Stimulated activated CD8-positive, alpha-beta memory T cell treated with anti-CD3 and anti-CD28 coated beads, Interleukin-4, amount 100 ng/mL, for 24 hours (primary cell): Measurements from ENCODE around the gene MKNK2.
A peak's percentile ranks its signal among the peaks of the same experiment; 100 is the strongest.

Experiments used
- DNase-seq: peaks from one replicate; pipeline ENCODE4 v3.0.0-alpha.2; 2020; ENCODE audit warnings: low read depth

The MKNK2 gene

DNA sequence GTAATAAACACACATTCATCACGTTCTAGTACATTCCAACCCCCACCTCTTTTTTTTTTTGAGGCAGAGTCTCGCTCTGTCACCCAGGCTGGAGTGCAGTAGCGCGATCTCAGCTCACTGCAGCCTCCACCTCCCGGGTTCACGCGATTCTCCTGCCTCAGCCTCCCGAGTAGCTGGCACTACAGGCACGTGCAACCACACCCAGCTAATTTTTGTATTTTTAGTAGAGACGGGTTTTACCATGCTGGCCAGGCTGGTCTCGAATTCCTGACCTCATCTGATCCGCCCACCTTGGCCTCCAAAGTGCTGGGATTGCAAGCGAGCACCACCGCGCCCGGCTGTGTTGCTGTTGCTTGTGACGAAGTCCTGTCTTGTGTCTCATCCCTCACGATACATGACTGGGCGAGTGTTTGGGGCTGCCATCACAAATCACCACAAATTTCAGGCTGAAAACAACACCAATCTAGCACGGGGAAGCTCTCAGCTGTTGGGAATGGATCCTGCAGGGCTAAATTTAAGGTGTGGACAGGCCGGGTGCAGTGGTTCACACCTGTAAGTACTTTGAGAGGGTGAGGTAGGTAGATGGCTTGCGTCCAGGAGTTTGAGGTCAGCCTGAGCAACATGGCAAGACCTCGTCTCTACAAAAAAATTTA is 29.4 kb upstream of the MKNK2 start:
- no peak for DNase-seq

DNA sequence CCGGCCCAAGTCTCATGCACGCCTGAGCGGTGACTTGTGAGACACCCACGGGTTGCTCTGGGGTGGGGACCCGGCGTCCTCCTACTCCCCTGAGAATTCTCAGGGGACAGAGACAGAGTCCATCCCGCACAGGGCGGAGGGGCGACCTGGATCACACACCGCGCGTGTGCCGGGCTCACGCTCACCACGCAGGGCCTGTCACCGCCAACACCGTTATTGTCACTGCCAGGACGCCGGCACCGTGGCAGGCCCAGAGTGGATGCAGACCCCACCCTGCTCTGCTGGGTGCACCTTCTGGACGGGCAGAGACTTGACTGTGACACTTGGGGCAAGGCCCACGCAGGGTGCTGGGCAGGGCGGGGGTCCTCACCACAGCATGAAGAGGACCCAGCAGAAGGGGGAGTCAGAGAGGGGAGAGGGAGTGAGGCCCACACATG is 28.8 kb upstream of the MKNK2 start:
- DNase-seq = no peak

DNA sequence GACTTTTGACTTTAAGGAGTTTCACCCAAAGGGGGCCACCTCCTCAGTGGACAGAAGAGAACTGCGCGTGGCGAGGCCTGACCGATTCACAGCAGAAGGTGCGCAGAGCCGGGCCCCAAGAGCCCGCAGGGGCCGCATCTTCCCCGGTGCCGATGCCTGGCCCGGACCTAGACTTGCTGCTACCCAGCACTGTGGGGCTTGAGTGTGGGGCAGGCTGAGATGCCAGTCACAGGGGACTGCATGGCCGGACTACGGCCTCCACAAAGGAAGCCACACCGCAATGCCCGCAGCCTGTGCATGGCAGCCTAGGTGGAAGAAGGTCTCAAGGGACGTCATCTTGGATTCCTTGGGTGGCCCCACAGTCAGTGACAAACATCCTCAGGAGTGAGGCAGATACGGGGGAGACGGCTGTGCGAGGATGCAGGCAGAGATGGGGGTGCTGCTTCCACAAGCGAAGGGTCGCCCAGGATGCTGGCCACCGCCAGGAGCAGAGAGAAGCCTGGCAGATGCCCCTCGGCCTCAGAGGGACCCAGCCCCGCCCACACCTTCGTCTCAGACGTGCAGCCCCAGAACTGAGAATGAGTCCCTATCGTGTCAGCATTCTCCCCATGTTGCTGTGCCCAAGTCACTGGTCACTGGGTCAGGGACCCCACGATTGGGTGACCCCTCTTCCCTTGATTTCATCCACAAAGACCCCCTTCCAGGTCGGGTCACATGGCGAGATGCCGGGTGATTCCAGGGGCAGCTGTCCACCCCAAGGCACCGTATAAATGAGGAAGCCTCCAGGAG is 28.2 kb upstream of the MKNK2 start:
- DNase-seq = no peak

DNA sequence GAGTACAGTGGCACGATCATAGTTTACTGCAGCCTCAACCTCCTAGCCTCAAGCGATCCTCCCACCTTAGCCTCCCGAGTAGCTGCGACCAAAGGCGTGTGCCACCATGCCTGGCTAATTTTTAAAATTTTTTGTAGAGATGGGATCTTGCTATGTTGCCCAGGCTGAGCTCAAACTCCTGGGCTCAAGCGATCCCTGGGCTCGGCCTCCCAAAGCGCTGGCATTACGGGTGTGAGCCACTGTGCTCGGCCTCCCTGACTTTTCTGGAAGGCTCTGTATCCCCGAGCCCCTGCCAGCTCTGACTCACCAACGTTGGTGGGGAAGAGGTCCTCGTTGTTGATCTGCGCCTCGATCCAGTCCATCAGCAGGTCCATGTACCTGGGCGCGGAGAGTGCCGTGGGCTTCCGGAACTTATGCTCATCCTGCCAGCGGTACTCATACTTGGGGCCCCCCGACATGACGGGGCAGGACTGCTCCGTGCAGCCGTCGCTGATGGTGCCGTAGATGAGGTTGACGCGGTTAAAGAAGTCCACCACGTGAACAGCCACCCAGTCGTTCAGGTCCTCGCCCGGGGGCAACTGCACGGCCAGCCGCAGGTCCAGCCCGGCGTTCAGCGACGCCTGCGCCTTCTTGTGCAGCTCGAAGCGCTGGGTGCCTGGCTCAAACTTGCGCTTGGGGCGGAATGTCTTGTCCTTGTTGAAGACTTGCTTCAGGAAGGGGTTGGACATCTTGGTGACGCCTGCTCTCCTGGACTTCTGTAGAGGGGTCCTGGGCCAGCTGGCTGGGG is 27.0 kb upstream of the MKNK2 start:
- no peak for DNase-seq

DNA sequence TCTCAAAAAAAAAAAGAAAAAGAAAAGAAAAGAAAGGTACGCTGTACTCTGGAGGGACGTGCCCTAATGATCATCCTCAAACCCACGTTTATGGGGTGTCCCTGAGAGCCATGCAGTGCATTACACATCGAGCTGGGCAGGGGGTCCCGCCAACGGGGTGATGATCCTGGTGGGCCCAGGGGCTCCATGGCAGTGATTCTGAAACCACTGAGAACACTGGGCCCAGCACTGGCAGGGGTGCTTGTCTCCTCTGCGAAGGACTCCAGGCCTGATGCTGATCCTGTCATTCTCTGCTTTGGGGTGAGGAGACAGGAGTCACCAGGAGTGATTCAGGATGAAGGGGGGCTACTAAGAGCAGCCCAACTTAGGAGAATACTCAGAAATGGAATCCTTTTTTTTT is 26.4 kb upstream of the MKNK2 start:
- no peak for DNase-seq

DNA sequence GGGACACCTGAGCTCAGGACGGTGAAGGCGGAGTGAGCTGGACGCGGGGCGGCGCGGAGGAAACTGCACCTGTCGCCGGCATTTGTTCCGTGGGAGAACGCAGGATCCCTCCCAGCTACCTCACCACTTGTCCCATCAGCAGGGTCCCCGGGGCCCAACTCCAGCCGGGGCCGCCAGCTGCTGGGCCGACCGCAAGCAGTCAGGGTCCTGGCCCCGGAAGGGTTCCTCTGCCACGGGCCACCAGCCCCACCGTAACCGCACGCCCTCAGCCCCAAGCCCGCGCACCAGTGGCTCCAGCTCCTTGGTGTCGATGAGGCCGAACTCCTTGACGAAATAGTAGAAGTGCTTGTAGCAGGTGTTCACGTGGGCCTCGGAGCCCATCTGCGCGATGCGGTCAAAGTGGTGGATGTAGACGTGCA is 25.5 kb upstream of the MKNK2 start:
- no peak for DNase-seq

DNA sequence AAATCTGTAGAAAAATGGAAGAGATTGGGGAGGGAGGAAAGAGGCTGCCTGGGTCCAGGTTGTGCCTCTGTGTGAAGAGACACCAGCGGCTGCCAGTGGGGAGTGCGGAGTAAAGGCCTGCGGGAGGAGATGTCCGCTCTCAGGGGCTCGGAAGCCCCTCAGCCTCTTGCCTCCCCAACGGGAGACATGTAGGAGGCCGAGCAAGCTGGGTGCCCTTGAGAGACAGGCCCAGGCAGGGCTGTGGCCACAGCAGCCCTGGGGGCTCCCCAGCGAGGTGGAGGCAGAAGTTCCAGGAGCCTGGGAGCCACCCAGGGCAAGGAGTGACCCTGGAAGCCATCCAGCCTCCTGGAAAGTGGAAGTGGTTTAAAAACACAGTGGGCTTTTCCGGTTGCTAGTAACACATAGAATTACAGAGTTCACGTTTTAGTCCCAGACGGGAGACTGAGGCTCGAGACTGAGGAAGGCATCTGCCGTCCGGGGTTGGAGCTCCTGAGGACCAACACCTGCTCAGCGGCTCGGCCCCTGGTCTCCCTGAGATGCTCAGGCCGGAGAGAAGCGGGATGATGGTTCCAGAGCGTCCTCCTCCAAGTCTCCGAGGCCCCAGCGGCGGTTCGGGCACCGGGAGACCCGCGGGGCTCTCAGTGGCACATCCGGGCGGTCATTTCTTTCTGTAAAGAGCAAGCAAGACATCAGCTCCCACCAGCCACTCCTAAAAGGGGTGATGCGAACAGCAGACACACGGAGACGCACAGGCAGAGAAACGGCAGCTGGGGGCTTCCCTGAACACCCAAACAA is 21.9 kb upstream of the MKNK2 start:
- DNase-seq = no peak

DNA sequence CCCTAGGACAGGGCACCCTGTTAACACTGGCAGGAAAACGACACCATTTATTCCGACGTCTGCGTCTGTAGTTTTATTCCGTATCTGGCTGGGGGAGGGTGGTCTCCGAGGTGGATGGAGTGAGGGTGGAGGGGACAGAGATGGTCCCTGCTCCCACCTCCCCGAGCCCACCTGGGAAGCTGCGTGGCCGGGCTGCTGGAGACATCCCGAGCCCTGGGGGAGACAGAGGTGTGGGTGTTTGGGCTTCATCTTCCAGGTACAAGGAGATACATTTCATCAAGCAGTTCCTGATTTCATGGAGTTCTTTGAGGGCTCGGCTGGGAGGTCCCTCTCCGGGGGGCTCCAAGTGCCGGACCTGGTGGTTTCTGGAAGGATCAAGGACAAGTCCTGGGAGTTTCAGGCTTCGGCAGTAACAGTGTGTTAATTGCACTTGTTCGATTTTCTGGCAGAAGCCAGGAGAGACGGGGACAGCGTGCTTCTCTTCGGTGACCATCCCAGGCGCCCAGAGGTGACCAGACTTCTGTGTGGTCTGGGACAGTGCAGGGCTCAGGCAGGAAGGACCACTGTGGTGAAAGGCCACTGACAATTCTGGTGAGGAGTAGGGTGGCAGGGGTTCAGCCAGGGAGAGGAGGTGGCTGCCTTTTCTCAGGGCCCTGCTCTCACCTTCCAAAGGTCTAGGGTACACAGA is 20.1 kb upstream of the MKNK2 start:
- no peak for DNase-seq

DNA sequence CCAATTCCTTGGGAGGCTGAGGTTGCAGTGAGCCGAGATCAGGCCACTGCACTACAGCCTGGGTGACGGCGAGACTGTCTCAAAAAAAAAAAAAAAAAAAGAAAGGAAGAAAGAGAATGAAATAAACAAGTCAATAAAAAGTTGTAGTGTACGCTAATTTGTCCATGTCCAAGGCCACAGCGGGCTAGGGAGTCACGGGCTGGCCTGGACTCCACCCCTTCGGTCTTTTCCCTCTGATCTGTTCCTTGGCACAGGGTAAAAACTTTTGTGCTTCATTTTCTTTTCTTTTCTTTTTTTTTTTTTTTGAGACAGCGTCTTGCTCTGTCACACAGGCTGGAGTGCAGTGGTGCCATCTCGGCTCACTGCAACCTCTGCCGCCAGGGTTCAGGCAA is 19.4 kb upstream of the MKNK2 start:
- no peak for DNase-seq

DNA sequence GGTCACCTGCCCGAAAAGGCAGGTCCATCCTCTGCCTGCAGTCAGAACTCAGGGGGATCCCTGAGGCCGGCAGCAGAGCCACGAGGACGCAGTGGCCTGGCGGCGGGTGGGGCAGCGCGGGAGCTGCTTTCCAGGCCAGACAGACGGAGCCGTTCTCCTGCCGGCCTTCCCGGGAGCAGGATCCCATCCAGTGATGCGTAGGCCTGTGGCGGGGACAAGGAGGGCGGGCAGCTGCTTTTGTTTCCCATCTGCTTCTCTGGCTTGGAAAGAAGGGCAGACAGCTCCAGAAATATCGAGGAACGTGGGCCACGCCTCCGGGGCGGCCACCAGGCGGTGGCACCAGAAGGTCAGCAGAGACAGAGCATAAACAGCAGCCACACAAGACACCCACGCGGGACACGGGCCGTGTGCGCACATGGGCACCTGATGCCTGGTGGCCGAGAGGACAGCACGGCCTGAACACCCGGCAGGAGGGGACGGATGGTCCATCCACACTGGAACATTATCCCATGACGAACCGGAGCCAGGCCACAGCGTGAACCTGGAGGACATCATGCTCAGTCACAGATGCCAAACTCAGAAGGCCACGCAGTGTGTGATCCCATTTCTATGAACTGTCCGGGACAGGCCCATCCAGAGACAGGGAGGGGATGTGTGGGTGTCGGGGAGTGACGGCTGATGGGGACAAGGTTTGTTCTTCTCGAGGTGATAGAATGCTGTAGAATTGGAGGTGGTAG is 13.9 kb upstream of the MKNK2 start:
- no peak for DNase-seq

DNA sequence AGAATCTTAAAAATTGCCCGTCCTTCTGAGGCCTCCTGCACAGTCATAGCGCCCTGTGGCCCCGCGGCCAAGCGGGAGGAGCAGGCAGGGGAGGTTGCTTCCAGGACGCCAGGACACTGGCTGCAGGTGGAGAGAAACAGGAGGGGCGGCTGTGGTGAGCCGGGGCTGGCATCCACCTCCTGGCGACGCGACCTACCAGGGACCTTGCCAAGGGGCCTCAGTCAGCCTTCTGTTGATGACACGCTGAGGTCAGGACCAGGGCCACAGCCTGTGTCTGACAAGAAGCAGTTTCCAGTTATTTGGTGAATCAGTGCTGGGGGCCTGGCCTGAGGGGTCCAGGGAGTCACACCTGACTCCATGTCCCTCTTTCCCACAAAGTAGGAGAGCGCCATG is 13.3 kb upstream of the MKNK2 start:
- DNase-seq = no peak

DNA sequence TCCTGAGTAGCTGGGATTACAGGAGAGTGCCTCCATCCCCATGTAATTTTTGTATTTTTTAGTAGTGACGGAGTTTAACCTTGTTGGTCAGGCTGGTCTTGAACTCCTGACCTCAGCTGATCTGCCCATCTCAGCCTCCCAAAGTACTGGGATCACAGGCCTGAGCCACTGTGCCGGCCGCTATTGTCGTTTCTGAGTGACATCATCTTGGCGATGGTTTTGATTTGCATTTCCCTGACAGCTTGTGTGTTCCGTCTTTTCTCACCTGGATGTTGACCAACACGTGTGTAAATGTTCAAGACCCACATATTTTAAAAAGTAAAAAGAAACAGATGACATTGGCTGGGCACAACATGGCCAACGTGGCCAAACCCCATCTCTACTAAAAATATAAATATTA is 12.8 kb upstream of the MKNK2 start:
- DNase-seq = no peak

DNA sequence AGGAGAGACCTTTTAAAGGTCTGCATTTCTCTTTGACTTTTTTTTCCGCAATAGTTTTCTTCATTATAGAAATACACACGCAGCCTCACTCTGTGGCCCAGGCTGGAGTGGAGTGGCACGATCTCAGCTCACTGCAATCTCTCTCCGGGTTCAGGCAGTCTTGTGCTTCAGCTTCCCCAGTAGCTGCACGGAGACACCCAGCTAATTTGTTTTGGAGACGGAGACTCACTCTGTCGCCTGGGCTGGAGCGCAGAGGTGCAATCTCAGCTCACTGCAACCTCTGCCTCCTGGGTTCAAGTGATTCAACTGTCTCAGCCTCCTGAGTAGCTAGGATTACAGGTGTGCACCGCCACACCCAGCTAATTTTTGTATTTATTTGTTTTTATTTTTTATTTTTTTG is 11.7 kb upstream of the MKNK2 start:
- no peak for DNase-seq

DNA sequence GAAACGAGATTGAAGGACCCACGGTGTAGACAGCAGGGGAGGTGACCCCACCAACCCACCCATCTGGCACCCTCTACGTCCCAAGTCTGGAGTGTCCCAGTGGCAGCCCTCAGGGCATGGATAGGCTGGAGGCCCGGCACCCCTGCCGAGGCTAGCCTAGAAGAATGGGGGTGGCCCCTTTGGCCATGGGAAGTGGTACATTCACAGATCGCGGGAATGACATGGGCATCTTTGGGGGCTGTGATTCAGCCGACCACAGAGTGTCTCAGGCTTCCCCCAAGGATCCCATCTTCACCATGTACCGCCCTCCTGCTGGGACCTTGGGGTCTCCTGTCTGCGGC is 11.3 kb upstream of the MKNK2 start:
- no peak for DNase-seq

DNA sequence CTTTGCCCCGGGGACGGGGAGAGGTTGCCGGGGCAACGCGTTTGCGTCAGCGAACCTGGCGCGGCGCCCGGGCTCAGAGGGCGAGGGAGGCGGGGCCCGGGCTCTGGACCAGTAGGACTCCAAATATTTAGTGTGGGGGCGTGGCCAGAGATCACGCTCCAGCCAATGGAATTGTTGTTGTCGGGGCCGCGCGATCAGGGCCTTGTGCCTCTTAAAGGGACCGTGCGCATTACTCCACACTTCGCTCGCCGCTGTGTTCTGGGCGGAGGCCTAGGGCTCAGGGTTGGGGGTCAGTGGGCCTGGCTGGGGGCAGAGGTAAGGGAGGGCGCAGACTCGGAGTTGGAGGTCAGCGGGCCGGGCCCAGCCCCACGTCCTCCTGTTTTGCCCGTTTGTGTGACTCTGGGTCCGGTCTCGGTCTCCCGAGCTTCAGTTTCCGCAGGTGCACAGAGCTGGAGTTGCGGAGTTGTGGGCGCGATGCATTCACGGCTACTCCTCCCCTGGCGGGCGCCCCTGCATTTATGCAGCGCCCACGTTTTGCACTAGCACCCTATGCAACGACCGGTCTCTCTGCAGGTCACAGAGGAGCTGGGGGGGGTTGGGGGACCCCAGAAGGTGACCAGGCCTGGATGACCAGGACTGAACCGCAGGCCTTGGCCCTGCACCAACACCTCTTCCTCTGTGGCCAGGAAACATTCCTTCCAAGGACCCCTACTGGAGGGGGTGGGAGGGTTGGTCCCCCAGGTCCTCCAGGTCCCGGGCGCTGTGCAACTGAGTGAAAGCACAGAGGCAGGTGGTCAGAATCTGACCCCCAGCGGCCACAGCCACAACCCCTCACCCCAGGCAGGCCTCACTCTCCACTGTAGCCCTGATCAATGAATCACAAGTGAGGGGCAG is 10.7 kb upstream of the MKNK2 start:
- DNase-seq = peak; percentile 99

DNA sequence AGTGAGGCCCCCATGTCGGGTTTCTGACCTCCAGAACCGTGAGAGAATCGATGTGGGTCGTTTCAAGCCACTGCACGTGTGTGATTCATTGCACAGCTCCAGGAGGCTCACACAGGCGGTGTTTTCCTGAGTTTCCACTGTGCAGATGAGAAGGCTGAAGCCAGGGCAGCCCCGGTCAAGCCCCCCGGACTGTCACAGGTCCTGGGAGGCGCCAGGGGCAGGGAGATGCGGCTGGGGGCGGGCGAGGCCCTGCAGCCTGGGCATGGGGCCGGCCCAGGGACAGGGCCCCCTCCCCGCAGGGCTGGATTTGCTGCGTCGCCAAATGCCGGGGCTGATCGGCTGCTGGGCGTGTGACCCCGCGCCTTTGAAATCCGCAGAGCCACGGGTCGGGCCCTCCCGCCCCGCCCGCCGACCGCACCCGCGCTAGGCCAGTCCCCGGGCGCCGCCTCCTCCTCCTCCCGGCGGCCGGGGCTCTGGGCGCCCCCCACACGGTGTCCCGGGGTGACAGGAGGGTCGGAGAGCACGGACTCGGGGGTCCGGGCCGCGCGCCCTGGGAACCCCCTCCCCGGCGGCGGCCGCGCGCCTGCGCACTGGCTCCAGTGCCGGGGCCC is 9.9 kb upstream of the MKNK2 start:
- DNase-seq = no peak

DNA sequence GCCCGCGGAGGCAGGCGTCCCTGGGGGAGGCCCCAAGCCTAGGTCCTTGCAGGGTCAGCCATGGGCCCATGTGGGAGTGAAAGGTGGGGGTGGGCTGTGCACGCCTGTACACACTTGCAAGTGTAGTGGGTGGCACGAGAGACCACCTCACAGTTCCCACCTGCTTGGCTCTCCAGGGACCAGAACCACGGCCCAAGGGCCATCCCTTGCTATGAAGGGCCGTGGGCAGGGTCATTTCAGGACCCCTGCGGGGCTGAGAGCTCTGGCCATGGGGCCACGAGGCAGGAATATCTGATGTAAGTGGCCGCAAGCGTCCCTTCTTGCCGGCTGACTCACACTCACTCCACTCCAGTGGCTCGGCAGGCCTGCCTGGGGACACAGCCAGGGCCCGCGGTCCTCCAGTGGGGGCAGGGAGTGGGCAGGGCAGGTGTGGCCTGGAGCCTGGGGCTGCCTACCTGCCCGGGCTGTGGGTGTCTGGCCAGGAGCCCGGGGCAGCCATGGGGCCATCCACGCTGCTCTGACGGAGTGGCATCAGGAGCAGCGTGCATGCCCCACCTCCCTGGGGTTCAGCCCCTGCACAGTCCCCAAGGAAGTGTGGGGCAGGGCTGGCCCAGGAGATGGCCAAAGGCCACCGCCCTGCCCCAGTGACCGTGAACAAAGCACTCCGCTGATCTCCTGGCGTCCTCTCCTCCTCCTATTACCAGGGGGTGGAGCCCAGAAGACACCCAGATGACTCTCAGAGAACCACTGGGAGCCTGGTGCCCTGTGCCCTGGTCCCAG is 8.6 kb upstream of the MKNK2 start:
- no peak for DNase-seq

DNA sequence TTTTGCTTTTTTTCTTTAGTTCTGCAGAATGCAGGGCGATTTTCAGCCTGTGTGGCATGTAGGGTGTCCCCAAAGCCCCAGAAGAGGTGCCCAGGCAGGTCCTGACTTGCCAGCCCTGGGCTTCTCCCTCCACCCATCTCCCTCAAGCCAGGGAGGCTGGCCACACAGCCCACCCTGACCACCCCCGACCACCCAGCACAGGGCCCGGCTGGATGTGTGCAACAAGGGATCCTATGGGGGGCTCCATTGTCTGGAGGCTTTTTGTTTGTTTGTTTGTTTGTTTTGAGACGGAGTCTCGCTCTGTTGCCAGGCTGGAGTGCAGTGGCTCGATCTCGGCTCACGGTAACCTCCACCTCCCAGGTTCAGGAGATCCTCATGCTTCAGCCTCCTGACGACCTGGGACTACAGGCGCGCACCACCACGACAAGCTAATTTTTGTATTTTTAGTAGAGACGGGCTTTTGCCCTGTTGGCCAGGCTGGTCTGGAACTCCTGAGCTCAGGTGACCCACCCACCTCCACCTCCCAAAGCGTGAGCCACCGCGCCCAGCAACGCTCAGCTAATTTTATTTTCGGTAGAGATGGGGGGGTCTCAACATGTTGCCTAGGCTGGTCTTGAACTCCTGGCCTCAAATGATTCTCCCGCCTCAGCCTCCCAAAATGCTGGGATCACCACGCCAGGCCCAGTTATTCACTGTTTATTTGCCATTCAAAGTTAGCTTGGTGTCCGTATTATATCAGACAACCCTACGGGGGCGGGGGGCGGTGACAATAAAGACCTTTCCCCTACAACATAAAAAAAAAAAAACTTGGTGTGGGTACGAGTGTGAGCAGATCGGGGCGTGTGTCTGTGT is 7.8 kb upstream of the MKNK2 start:
- DNase-seq = no peak
